HCT116 (cell line): ENCODE results near the gene ACSBG1. TPM values are rescaled to one million over a fixed set of nuclear protein-coding genes. Genes with fewer than 3 reads are reported as not detected.

Experiments
- ATAC-seq: fragments of 200-7000 bp; cut with Tn5 transposase; 2 replicates; pipeline ENCODE4 v1.9.1; 2020; ENCODE audit warnings: mild to moderate bottlenecking, moderate library complexity
- BruUV-seq: library from RNA; stranded (reverse); fragments of 400-500 nt; replicated peaks from 2 replicates; lab custom pipeline; 2021; lab: Mats Ljungman, UMichigan
- CTCF ChIA-PET: fragments of 300-600 bp; sonication (Branson Sonifier 250); formaldehyde crosslinking; loops from one replicate; lab custom pipeline; 2021; ENCODE audit warnings: antibody characterized with exemption; lab: Charles Lee
- POLR2A ChIA-PET: fragments of 300-600, 350-600 bp; sonication (Branson Sonifier 250); formaldehyde crosslinking; loops from one replicate; lab custom pipeline; 2021; ENCODE audit warnings: antibody characterized with exemption; lab: Charles Lee
- RAD21 ChIA-PET, 2 experiments: fragments of 300-600 bp; sonication (Branson Sonifier 250); formaldehyde crosslinking; loops; one replicate each; lab custom pipeline; 2023; ENCODE audit warnings: low total read pairs in 2 of 2; ENCODE audit not compliant: uncharacterized antibody in 2 of 2, unreplicated experiment in 2 of 2, low non-redundant PET in 1 of 2; lab: Charles Lee
- DNase-seq: peaks from one replicate; pipeline ENCODE4 v3.0.0-alpha.2; 2010; ENCODE audit warnings: low read depth, low spot score
- H2AFZ ChIP-seq: fragments of 200-600 bp; shearing (Covaris generic), sonication (generic); 2 replicates; pipeline ENCODE4 v1.6.1; 2017; ENCODE audit warnings: low read depth, mixed run types, mixed read lengths, antibody characterized with exemption, low read length; ENCODE audit not compliant: poor library complexity, severe bottlenecking
- H3K27ac ChIP-seq: 2 replicates; pipeline ENCODE4 v1.5.1; 2012; ENCODE audit warnings: low read depth, low read length
- H3K27me3 ChIP-seq: fragments of 200-600 bp; sonication (generic); 2 replicates; pipeline ENCODE4 v1.6.1; 2016; ENCODE audit warnings: mixed run types, low read length, mixed read lengths; ENCODE audit not compliant: insufficient read depth
- H3K36me3 ChIP-seq, 2 experiments: fragments of 200-500 bp in 1 of 2; fragments of 200-600 bp in 1 of 2; sonication (Bioruptor generic) in 1 of 2; sonication (generic) in 1 of 2; 2 replicates each; pipeline versions ENCODE4 v1.5.1 to v1.6.1; 2014 to 2016; ENCODE audit warnings: low read length in 2 of 2, inconsistent platforms in 1 of 2, mixed read lengths in 1 of 2, mixed run types in 1 of 2; ENCODE audit not compliant: insufficient read depth in 2 of 2, control insufficient read depth in 1 of 2
- H3K4me1 ChIP-seq, 2 experiments: fragments of 200-600 bp in 1 of 2; sonication (generic) in 1 of 2; 2 replicates each; pipeline versions ENCODE4 v1.5.1 to v1.6.1; 2012 to 2017; ENCODE audit warnings: low read length in 2 of 2, inconsistent platforms in 1 of 2, mild to moderate bottlenecking in 1 of 2, mixed read lengths in 1 of 2, mixed run types in 1 of 2, moderate library complexity in 1 of 2; ENCODE audit not compliant: insufficient read depth in 2 of 2, control insufficient read depth in 1 of 2
- H3K4me2 ChIP-seq: fragments of 200-600 bp; sonication (generic); 2 replicates; pipeline ENCODE4 v1.6.1; 2017; ENCODE audit warnings: mixed run types, low read length, mixed read lengths
- H3K4me3 ChIP-seq, 2 experiments: fragments of 200-600 bp in 1 of 2; sonication (generic) in 1 of 2; replicated peaks in 1 of 2; 2 replicates each; pipeline ENCODE4 v1.5.1; 2011 to 2016; ENCODE audit warnings: low read length in 2 of 2, control low read depth in 1 of 2, low read depth in 1 of 2, mild to moderate bottlenecking in 1 of 2, mixed read lengths in 1 of 2, mixed run types in 1 of 2
- H3K79me2 ChIP-seq: fragments of 200-600 bp; sonication (generic); 2 replicates; pipeline ENCODE4 v1.6.1; 2017; ENCODE audit warnings: mild to moderate bottlenecking, mixed run types, low read length, moderate library complexity, mixed read lengths; ENCODE audit not compliant: insufficient read depth
- H3K9ac ChIP-seq: fragments of 200-600 bp; sonication (generic); 2 replicates; pipeline ENCODE4 v1.6.1; 2016; ENCODE audit warnings: low read length, mixed read lengths
- H3K9me2 ChIP-seq: fragments of 200-600 bp; sonication (generic), shearing (Covaris generic); 2 replicates; pipeline ENCODE4 v1.6.1; 2017; ENCODE audit warnings: mixed run types, mild to moderate bottlenecking, moderate library complexity; ENCODE audit not compliant: insufficient read depth
- H3K9me3 ChIP-seq, 2 experiments: fragments of 200-500 bp in 1 of 2; fragments of 200-600 bp in 1 of 2; sonication (Bioruptor generic) in 1 of 2; sonication (generic) in 1 of 2; 2 replicates each; pipeline ENCODE4 v1.6.1; 2014 to 2017; ENCODE audit warnings: low read length in 2 of 2, mixed read lengths in 2 of 2, inconsistent platforms in 1 of 2, low read depth in 1 of 2, mild to moderate bottlenecking in 1 of 2, mixed run types in 1 of 2, moderate library complexity in 1 of 2; ENCODE audit not compliant: control insufficient read depth in 1 of 2, insufficient read depth in 1 of 2
- H4K20me1 ChIP-seq: fragments of 200-600 bp; sonication (generic), shearing (Covaris generic); 2 replicates; pipeline ENCODE4 v1.6.1; 2017; ENCODE audit warnings: mixed run types, mild to moderate bottlenecking, moderate library complexity; ENCODE audit not compliant: insufficient read depth
- CBX3 ChIP-seq: IDR thresholded peaks from 2 replicates; pipeline ENCODE4 v1.6.1; 2012; ENCODE audit warnings: low read depth
- CEBPB ChIP-seq: IDR thresholded peaks from 2 replicates; pipeline ENCODE4 v1.6.1; 2012; ENCODE audit warnings: low read depth
- EGR1 ChIP-seq: IDR thresholded peaks from 2 replicates; pipeline ENCODE4 v1.6.1; 2012; ENCODE audit warnings: low read depth
- FOSL1 ChIP-seq: IDR thresholded peaks from 2 replicates; pipeline ENCODE4 v1.6.1; 2012; ENCODE audit warnings: low read depth
- JUND ChIP-seq: IDR thresholded peaks from 2 replicates; pipeline ENCODE4 v1.6.1; 2012
- POLR2AphosphoS5 ChIP-seq: IDR thresholded peaks from 2 replicates; pipeline ENCODE4 v1.6.1; 2011; ENCODE audit warnings: mild to moderate bottlenecking, low read depth, low read length, moderate library complexity
- RAD21 ChIP-seq: IDR thresholded peaks from 2 replicates; pipeline ENCODE4 v1.6.1; 2012; ENCODE audit warnings: low read depth, mild to moderate bottlenecking
- SIN3A ChIP-seq: IDR thresholded peaks from 2 replicates; pipeline ENCODE4 v1.6.1; 2012; ENCODE audit warnings: low read depth
- SP1 ChIP-seq: IDR thresholded peaks from 2 replicates; pipeline ENCODE4 v1.6.1; 2012; ENCODE audit warnings: low read depth
- SRF ChIP-seq: IDR thresholded peaks from 2 replicates; pipeline ENCODE4 v1.6.1; 2012; ENCODE audit warnings: low read depth
- TCF7L2 ChIP-seq: IDR thresholded peaks from 2 replicates; pipeline ENCODE4 v1.7.0; 2011; ENCODE audit warnings: borderline replicate concordance, inconsistent platforms; ENCODE audit not compliant: insufficient read depth, insufficient read length; ENCODE audit errors: extremely low read depth
- YY1 ChIP-seq: IDR thresholded peaks from 2 replicates; pipeline ENCODE4 v1.6.1; 2011; ENCODE audit warnings: low read length, low read depth, moderate library complexity, mild to moderate bottlenecking; ENCODE audit not compliant: insufficient replicate concordance; ENCODE audit errors: extremely low read depth
- ZFX ChIP-seq: fragments of 450-650 bp; IDR thresholded peaks from 2 replicates; pipeline ENCODE4 v1.6.1; 2017
- ZNF274 ChIP-seq: fragments of 200-500 bp; sonication (Bioruptor generic); IDR thresholded peaks from 2 replicates; pipeline ENCODE4 v1.6.1; 2014; ENCODE audit warnings: mild to moderate bottlenecking, low read depth, low read length, inconsistent platforms
- intact Hi-C: fragments of 100-400 bp; cut with micrococcal nuclease; formaldehyde crosslinking; loops from 2 replicates; pipeline ENCODE4 v1.10.0; 2022
- total RNA-seq: library from RNA; stranded (reverse); gene quantifications from one replicate; pipeline ENCODE4 v1.2.1, GENCODE V29; 2021; ENCODE audit not compliant: unreplicated experiment
- TF ChIP-seq, protein P1 (sequence below): IDR thresholded peaks from 2 replicates; pipeline ENCODE4 v1.6.1; 2012
- TF ChIP-seq, protein P2 (sequence below), 3 experiments: fragments of 200-600 bp in 1 of 3; sonication (generic) in 1 of 3; IDR thresholded peaks in 2 of 3; conservative IDR thresholded peaks in 1 of 3; 2 replicates each; pipeline ENCODE4 v1.5.1; 2012 to 2017; ENCODE audit warnings: low read depth in 2 of 3, low read length in 2 of 3, antibody characterized with exemption in 1 of 3, borderline replicate concordance in 1 of 3, control low read depth in 1 of 3, mild to moderate bottlenecking in 1 of 3, mixed read lengths in 1 of 3, mixed run types in 1 of 3, moderate library complexity in 1 of 3; ENCODE audit not compliant: insufficient read depth in 1 of 3
- TF ChIP-seq, protein P3 (sequence below): IDR thresholded peaks from 2 replicates; pipeline ENCODE4 v1.6.1; 2012

Gene ACSBG1
- total RNA-seq, 1 experiment from 2014 or later, result 0.71 TPM

DNA sequence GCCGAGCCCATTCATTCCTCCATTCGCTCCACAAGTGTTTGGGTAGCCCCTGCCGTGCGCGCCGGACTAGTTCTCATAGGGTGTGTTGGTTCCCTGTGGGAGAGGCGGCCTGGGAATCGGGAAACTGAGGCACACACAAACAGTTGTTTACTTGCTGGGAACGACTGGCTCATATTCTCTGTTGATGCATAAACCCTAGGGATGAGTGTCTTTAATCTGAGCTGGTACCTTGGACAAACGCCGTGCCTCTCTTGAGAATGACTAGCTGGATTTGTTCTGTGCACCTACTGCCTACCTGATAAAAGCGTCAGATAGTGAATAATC lies 30.7 kb upstream of the ACSBG1 start:
- H3K79me2 ChIP-seq, result peaks cover 55% of the 10 kb centered on the region
- H3K9me2 ChIP-seq, result no peaks in the 10 kb centered on the region
- no TSS peak for BruUV-seq
- no peaks in the 10 kb centered on the region for H3K27me3 ChIP-seq
- H3K36me3 ChIP-seq, result peaks cover 2 to 26% of the 10 kb centered on the region in 2 experiments; a peak in 3 of 4 replicates
- DNase-seq (no peak), ATAC-seq (no peak)
- H2AFZ ChIP-seq, result no peak overlapping the region
- CTCF ChIA-PET, result interaction anchor here (1.2 kb wide), 1 partner anchor 35 kb away, joined by 3 read pairs; the partner anchor contains the start of gene SKIC8
- peak overlapping the region; percentile 98 for H3K27ac ChIP-seq
- peak overlapping the region; percentile 65 to 75 for H3K4me3 ChIP-seq
- H4K20me1 ChIP-seq, result no peaks in the 10 kb centered on the region
- H3K4me1 ChIP-seq, result peaks cover 8 to 23% of the 10 kb centered on the region in 2 experiments
- intact Hi-C loops, result no loop called here
- RAD21 ChIA-PET, result no interaction called here
- H3K4me2 ChIP-seq, result peak overlapping the region; percentile 95
- H3K9ac ChIP-seq, result peak overlapping the region; percentile 91
- POLR2A ChIA-PET, result interaction anchor here (0.9 to 3.8 kb wide), 2 partner anchors 31 to 34 kb away, joined by 3 to 23 read pairs; partner anchors contain the start of gene SKIC8
- TF ChIP-seq POLR2AphosphoS5 (0 out of 2 replicates have a peak, but pooled peaks have one; percentile 1), CBX3 (no peak)
- no peaks in the 10 kb centered on the region for H3K9me3 ChIP-seq

DNA sequence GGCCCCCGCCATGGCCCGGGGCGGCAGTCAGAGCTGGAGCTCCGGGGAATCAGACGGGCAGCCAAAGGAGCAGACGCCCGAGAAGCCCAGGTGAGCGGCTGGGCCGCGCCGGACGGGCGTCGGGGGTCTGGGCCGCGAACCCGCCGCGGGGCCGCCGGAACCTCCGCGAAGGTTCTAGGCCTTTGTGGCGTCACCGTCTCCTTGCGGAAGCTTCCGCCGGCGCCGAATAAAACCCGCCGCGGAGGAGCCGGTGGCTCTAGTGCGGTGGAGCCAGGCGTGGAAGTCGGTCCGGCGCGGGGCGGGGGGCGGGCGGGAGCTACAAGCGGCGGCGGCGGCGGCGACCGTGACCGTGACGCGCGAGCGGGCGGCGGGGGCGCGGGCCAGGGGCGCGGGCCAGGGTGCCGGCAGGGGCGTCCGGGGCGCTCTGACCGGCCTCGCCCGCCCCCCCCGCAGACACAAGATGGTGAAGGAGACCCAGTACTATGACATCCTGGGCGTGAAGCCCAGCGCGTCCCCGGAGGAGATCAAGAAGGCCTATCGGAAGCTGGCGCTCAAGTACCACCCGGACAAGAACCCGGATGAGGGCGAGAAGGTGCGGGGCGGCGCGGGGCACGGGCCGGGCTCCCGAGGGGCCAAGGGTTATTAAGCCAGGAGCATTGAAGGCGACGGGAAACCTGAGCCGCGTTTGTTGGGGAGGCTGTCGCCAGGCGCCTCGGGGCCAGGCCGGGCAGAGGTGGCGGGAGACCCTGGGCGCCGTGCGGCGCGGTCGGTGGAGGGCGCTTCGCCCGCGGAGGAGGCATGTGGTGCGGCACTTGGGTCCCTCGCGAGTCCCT lies 30.2 kb upstream of the ACSBG1 start, which contains the start of gene DNAJA4:
DNAJA4 (plus strand) TSS at position 259 of the 833 bp plus-strand sequence; CDS start at position 461, 202 bp downstream.
- Histone ChIP-seq H2AFZ (no peak within 1 kb of the TSS), H3K9me2 (no peaks in the 10 kb centered on the region), H3K27ac (peak within 1 kb of the TSS; percentile 98), H3K27me3 (no peaks in the 10 kb centered on the region), H3K9me3 (no peaks in the 10 kb centered on the region), H3K4me3 (peak within 1 kb of the TSS; percentile 65 to 75), H3K4me2 (peak within 1 kb of the TSS; percentile 95), H3K79me2 (peaks cover 49% of the 10 kb centered on the region), H3K36me3 (peaks cover 2 to 23% of the 10 kb centered on the region in 2 experiments; a peak in 3 of 4 replicates), H3K9ac (peak within 1 kb of the TSS; percentile 91), H4K20me1 (no peaks in the 10 kb centered on the region), H3K4me1 (peaks cover 8 to 23% of the 10 kb centered on the region in 2 experiments)
- ATAC-seq (peak; percentile 66), DNase-seq (no peak)
- ChIA-PET CTCF (interaction anchor here (1.1 to 1.2 kb wide), 2 partner anchors 35 to 152 kb away, joined by 3 read pairs; partner anchors contain the start of gene SKIC8), RAD21 (interaction anchor here in 1 of 2 experiments (0.5 kb wide), 1 partner anchor 134 kb away, joined by 3 read pairs; no protein-coding TSS in a partner anchor), POLR2A (interaction anchor here (0.6 to 3.8 kb wide), 4 partner anchors 31 to 275 kb away, joined by 3 to 23 read pairs (median 3); partner anchors contain the start of gene SKIC8)
- intact Hi-C loops, result no loop called here
- BruUV-seq, result no TSS peak
- TF ChIP-seq YY1 (peak; percentile 20), FOSL1 (no peak), SRF (no peak), TCF7L2 (peak; percentile 5), SIN3A (no peak), ZNF274 (no peak), CEBPB (no peak), RAD21 (0 out of 2 replicates have a peak, but pooled peaks have one; percentile 11), EGR1 (0 out of 2 replicates have a peak, but pooled peaks have one; percentile 15), POLR2AphosphoS5 (peak; percentile 28; the same call in 1 of the 2 replicates), ZFX (peak; percentile 98), JUND (no peak), SP1 (no peak)
- TF ChIP-seq, protein P1, sequence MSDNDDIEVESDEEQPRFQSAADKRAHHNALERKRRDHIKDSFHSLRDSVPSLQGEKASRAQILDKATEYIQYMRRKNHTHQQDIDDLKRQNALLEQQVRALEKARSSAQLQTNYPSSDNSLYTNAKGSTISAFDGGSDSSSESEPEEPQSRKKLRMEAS, result peak; percentile 81
- TF ChIP-seq, protein P2, sequence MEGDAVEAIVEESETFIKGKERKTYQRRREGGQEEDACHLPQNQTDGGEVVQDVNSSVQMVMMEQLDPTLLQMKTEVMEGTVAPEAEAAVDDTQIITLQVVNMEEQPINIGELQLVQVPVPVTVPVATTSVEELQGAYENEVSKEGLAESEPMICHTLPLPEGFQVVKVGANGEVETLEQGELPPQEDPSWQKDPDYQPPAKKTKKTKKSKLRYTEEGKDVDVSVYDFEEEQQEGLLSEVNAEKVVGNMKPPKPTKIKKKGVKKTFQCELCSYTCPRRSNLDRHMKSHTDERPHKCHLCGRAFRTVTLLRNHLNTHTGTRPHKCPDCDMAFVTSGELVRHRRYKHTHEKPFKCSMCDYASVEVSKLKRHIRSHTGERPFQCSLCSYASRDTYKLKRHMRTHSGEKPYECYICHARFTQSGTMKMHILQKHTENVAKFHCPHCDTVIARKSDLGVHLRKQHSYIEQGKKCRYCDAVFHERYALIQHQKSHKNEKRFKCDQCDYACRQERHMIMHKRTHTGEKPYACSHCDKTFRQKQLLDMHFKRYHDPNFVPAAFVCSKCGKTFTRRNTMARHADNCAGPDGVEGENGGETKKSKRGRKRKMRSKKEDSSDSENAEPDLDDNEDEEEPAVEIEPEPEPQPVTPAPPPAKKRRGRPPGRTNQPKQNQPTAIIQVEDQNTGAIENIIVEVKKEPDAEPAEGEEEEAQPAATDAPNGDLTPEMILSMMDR (IDR thresholded peaks at IDR 0.05 in 2 of 3, conservative IDR thresholded peaks at IDR 0.05 in 1 of 3; ENCODE audit: borderline replicate concordance in 1 of 3, insufficient read depth in 1 of 3, low read depth in 2 of 3, low read length in 2 of 3), result peak in 1 of 3 experiments; percentile 24; a peak in 1 of 6 replicates
- TF ChIP-seq, protein P3, sequence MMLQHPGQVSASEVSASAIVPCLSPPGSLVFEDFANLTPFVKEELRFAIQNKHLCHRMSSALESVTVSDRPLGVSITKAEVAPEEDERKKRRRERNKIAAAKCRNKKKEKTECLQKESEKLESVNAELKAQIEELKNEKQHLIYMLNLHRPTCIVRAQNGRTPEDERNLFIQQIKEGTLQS, result no peak
